ENCODE data around the gene POLL. TPM values are rescaled to one million over a fixed set of nuclear protein-coding genes. Genes with fewer than 3 reads are reported as not detected.

Gene POLL
- total and polyA plus RNA-seq, 8 donors = 18.2 to 81.1 (median 30.6) TPM

GRCh38 chr10:101558204-101558603, 29.9 kb downstream of the POLL start:
- DNase-seq (no peak), ATAC-seq (no peak), FAIRE-seq (no peak)
- no peaks in the 10 kb centered on the region for H3K4me1 ChIP-seq
- H3K36me3 ChIP-seq = no peaks in the 10 kb centered on the region
- intact Hi-C loops (cut with DNase I) = no loop called here
- no peaks in the 10 kb centered on the region for H3K9me3 ChIP-seq
- H3K27me3 ChIP-seq = no peaks in the 10 kb centered on the region
- WGBS, 2 donors = 74 to 75% methylated on average over 2 of the region's 2 CpGs
- H3K4me3 ChIP-seq = no peak overlapping the region
- H3K27ac ChIP-seq = no peak overlapping the region
- TF ChIP-seq, protein P1, sequence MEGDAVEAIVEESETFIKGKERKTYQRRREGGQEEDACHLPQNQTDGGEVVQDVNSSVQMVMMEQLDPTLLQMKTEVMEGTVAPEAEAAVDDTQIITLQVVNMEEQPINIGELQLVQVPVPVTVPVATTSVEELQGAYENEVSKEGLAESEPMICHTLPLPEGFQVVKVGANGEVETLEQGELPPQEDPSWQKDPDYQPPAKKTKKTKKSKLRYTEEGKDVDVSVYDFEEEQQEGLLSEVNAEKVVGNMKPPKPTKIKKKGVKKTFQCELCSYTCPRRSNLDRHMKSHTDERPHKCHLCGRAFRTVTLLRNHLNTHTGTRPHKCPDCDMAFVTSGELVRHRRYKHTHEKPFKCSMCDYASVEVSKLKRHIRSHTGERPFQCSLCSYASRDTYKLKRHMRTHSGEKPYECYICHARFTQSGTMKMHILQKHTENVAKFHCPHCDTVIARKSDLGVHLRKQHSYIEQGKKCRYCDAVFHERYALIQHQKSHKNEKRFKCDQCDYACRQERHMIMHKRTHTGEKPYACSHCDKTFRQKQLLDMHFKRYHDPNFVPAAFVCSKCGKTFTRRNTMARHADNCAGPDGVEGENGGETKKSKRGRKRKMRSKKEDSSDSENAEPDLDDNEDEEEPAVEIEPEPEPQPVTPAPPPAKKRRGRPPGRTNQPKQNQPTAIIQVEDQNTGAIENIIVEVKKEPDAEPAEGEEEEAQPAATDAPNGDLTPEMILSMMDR (IDR thresholded peaks at IDR 0.05) = no peak

GRCh38 chr10:101557541-101557940, 30.5 kb downstream of the POLL start:
- no peak for ATAC-seq
- 80 to 86% methylated on average over 2 of the region's 2 CpGs for WGBS, 2 donors
- H3K4me1 ChIP-seq = no peaks in the 10 kb centered on the region
- intact Hi-C loops (cut with DNase I) = no loop called here
- H3K27me3 ChIP-seq = no peaks in the 10 kb centered on the region
- FAIRE-seq = no peak
- no peak for DNase-seq
- H3K36me3 ChIP-seq = peaks cover 0 to 2% (median 0%) of the 10 kb centered on the region in 3 donors
- H3K27ac ChIP-seq = no peak overlapping the region
- TF ChIP-seq, protein P1 (IDR thresholded peaks at IDR 0.05) = no peak
- no peak overlapping the region for H3K4me3 ChIP-seq
- H3K9me3 ChIP-seq = no peaks in the 10 kb centered on the region

- Histone ChIP-seq H3K27me3 (no peaks in the 10 kb centered on the region), H3K36me3 (peaks cover 0 to 4% (median 0%) of the 10 kb centered on the region in 3 donors), H3K4me3 (no peak overlapping the region), H3K4me1 (no peaks in the 10 kb centered on the region), H3K27ac (no peak overlapping the region), H3K9me3 (no peaks in the 10 kb centered on the region)
- FAIRE-seq = no peak
- intact Hi-C loops (cut with DNase I) = no loop called here
- no peak for ATAC-seq
- TF ChIP-seq, protein P1 (IDR thresholded peaks at IDR 0.05) = no peak
- no peak for DNase-seq
- 97 to 98% methylated on average over 3 of the region's 3 CpGs for WGBS, 2 donors
Measured at GRCh38 chr10:101552442-101552841, 35.6 kb downstream of the POLL start.

DNA sequence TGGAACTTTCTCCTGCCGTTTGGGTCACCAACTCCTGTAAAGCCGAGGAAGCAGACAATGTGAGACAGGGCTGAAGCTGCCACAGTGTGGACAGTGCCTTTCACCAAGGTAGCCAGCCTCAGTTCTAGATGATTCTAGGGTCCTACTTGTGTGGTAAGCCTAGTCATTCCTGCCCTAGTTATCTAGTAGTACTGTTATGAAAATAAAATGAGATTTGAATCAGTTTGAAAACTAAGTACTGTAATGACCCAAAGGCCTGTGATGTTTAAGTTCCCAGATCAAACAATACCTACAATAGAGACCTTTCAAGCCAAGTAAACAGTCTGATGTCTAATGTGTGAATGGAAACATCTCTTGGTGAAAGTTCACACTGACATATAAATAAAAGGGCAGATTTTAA, 37.1 kb downstream of the POLL start:
- H3K27me3 ChIP-seq = no peaks in the 10 kb centered on the region
- no peak for FAIRE-seq
- peaks cover 0 to 4% (median 0%) of the 10 kb centered on the region in 3 donors for H3K36me3 ChIP-seq
- H3K27ac ChIP-seq = no peak overlapping the region
- no peak for DNase-seq
- TF ChIP-seq, protein P1 (IDR thresholded peaks at IDR 0.05) = no peak
- ATAC-seq = no peak
- intact Hi-C loops (cut with DNase I) = no loop called here
- H3K4me3 ChIP-seq = no peak overlapping the region
- no peaks in the 10 kb centered on the region for H3K9me3 ChIP-seq
- H3K4me1 ChIP-seq = no peaks in the 10 kb centered on the region
- WGBS, 2 donors = 85 to 98% methylated on average over 2 of the region's 2 CpGs

DNA sequence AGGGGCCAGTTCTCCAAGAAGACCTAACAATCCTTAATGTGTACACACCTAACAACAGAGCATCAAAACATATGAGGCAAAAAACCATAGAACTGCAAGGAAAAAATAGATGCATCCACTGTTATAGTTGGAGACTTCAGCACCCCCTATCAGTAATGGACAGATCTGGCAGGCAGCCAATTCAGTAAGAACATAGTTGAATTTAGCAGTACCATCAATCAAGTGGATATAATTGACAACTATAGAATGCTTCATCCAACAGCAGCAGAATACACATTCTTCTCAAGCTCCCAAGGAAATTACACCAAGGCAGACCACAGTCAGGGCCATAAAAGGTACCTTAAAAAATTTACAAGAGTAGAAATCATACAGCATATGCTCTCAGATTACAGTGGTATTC, 42.2 kb downstream of the POLL start:
- H3K9me3 ChIP-seq = no peaks in the 10 kb centered on the region
- no peak for ATAC-seq
- no peaks in the 10 kb centered on the region for H3K27me3 ChIP-seq
- TF ChIP-seq, protein P1 (IDR thresholded peaks at IDR 0.05) = no peak
- no peak overlapping the region for H3K4me3 ChIP-seq
- no peak for FAIRE-seq
- no peak for DNase-seq
- no peak overlapping the region for H3K27ac ChIP-seq
- intact Hi-C loops (cut with DNase I) = no loop called here
- H3K36me3 ChIP-seq = no peaks in the 10 kb centered on the region
- H3K4me1 ChIP-seq = no peaks in the 10 kb centered on the region

All from pancreas (tissue), 10 donors.